Adipocyte (in vitro differentiated cells): ENCODE data around the gene ZNF740.
"Not testable (repeated sequence)": the region's sequence is repeated elsewhere in the genome, so short reads cannot be mapped to it uniquely, and the experiment has no call there.

Experiments
- DNase-seq: peaks from one replicate; pipeline ENCODE4 v3.0.0-alpha.2; 2015; ENCODE audit warnings: low read depth
- H3K27me3 ChIP-seq: replicated peaks from 2 replicates; pipeline ENCODE4 v1.7.0; 2013; ENCODE audit warnings: mild to moderate bottlenecking, low read length, moderate library complexity; ENCODE audit not compliant: control insufficient read depth, insufficient read depth
- H3K36me3 ChIP-seq: 2 replicates; pipeline ENCODE4 v1.7.0; 2013; ENCODE audit warnings: low read length, mild to moderate bottlenecking, moderate library complexity; ENCODE audit not compliant: control insufficient read depth, insufficient read depth, severe bottlenecking
- H3K4me1 ChIP-seq: 2 replicates; pipeline ENCODE4 v1.7.0; 2013; ENCODE audit warnings: mild to moderate bottlenecking, low read length, moderate library complexity; ENCODE audit not compliant: control insufficient read depth, insufficient read depth
- H3K4me3 ChIP-seq: 2 replicates; pipeline ENCODE4 v1.7.0; 2013; ENCODE audit warnings: mild to moderate bottlenecking, low read length, moderate library complexity
- H3K9ac ChIP-seq: 2 replicates; pipeline ENCODE4 v1.7.0; 2013; ENCODE audit warnings: mild to moderate bottlenecking, low read length, moderate library complexity
- H3K9me3 ChIP-seq: 2 replicates; pipeline ENCODE4 v1.7.0; 2013; ENCODE audit warnings: mild to moderate bottlenecking, low read length, moderate library complexity; ENCODE audit not compliant: control insufficient read depth

ZNF740 gene

DNA sequence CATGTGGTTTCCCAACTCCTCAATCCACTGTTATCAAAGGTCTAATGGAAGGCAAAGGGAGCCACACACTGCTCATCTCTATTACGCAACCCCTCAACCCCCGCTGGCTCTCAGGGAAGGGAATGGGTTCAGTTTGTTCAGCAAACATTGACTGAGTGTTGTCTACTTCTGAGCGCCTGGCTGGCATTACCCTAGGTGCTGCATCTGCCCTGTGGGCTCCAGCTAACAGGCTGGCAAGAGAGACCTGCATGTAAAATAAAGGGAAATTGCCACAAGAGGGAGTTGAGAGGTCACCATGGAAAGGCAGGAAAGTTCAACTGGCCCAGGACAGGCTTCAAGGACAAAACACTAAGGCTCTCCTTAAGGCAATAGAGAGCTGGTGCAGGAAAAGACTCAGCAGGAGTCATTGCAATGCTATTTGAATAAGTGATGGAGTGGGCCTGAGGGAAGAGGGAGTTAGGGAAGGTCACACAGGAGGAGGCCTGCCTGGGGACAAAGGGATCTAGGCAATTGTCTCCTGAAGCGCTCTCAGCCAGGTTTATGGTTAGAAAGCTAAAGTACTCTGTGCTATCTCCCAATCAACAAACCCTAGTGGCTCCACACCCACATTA lies 5.5 kb upstream of the ZNF740 start:
- H3K4me3 ChIP-seq, result peak overlapping the region; percentile 8

GRCh38 chr12:53176750-53177149 lies 3.8 kb upstream of the ZNF740 start:
- Histone ChIP-seq H3K9ac (no peak overlapping the region), H3K36me3 (peaks cover 24% of the 10 kb centered on the region), H3K4me3 (no peak overlapping the region), H3K9me3 (no peaks in the 10 kb centered on the region), H3K4me1 (peaks cover 60% of the 10 kb centered on the region), H3K27me3 (no peaks in the 10 kb centered on the region)
- DNase-seq, result no peak

More for the DNA sequence above, 5.5 kb upstream of the ZNF740 start:
- Histone ChIP-seq H3K36me3 (peaks cover 41% of the 10 kb centered on the region), H3K9me3 (no peaks in the 10 kb centered on the region), H3K9ac (peak overlapping the region; percentile 28), H3K27me3 (no peaks in the 10 kb centered on the region), H3K4me1 (peaks cover 60% of the 10 kb centered on the region)
- DNase-seq, result peak; percentile 24

GRCh38 chr12:53177447-53177846 lies 3.1 kb upstream of the ZNF740 start:
- H3K9me3 ChIP-seq, H3K27me3 ChIP-seq, DNase-seq, H3K4me3 ChIP-seq, H3K9ac ChIP-seq: not testable (repeated sequence)
- H3K4me1 ChIP-seq, result peaks cover 60% of the 10 kb centered on the region
- peaks cover 24% of the 10 kb centered on the region for H3K36me3 ChIP-seq

DNA sequence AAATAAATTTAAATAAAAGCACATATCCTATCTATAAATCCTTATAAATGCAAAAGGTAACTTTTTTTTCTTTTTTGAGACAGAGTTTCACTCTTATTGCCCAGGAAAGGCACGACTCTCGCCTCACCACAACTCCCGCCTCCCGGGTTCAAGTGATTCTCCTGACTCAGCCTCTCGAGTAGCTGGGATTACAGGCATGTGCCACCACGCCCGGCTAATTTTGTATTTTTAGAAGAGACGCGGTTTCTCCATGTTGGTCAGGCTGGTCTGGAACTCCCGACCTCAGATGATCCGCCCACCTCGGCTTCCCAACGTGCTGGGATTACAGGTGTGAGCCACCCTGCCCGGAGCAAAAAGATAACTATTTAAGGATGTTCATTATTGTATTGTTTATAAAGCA lies 1.7 kb upstream of the ZNF740 start:
- not testable (repeated sequence) for H3K27me3 ChIP-seq, H3K9me3 ChIP-seq, DNase-seq
- H3K4me1 ChIP-seq, result peaks cover 60% of the 10 kb centered on the region
- H3K36me3 ChIP-seq, result peaks cover 17% of the 10 kb centered on the region
- peak overlapping the region; percentile 88 for H3K4me3 ChIP-seq
- H3K9ac ChIP-seq, result peak overlapping the region; percentile 96

DNA sequence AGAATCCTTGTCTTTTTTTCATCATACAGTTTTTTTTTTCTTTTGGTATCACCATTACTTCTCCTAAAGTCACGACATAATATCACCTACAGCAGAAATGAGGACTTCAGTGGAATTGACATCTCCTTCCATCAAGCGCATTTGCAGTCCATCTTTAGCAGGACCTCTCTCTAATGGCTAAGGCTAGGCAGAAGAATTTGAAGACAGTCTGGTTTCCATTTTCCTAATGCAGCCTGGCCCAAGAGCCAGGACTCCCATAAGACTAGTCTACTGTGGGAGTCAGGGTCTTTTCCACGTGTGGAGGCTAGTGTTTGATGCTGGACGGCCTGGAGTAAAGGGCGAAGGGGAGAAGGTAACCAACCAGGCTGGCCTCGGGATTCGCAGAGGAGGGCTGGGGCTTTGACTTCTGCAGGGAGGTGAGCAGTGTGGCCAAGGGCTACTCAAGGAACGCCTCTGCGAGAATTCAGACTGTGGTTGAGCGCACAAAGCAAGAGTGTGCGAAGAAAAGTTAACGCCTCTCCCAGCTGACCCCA lies 769 bp upstream of the ZNF740 start:
- peaks cover 23% of the 10 kb centered on the region for H3K36me3 ChIP-seq
- DNase-seq, result no peak
- H3K27me3 ChIP-seq, result no peaks in the 10 kb centered on the region
- peak overlapping the region; percentile 88 for H3K4me3 ChIP-seq
- H3K9me3 ChIP-seq, result no peaks in the 10 kb centered on the region
- peaks cover 54% of the 10 kb centered on the region for H3K4me1 ChIP-seq
- H3K9ac ChIP-seq, result peak overlapping the region; percentile 96

DNA sequence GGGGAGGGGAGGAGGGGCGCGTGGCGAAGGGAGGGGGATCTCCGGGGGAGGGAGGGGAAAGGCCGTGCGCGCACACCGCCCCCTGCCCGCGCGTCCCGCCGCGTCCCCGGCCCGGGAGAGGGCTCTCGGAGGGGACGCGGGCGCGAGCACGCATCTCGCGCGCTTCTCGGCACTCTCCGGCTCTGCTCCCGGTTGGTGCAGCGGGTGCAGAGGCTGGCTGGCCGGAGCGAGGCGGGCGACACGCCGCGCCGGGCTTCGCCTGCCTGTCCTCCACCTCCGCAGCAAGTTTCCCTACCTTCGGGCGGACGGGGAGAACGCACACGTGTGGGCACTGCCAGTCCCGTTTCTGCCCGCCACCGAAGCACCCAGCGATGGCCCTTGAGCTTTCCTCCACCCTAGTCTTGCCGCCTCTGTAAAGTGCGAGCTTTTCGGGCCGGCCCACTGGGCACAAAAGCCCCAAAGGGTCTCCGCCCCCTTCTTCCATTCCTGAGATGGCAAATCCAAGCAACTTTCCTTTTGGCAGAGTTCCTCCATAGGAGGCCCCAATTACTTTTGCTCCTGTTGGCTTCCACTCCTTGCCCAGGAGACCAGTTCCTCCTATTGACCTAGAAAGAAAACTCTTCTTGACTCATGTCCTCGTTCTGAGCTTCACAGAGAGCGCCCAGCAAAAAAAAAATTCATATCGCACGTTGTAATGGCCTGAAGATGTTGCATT lies 566 bp downstream of the ZNF740 start:
- H3K9me3 ChIP-seq, result no peaks in the 10 kb centered on the region
- H3K4me1 ChIP-seq, result peaks cover 42% of the 10 kb centered on the region
- H3K36me3 ChIP-seq, result peaks cover 36% of the 10 kb centered on the region
- H3K27me3 ChIP-seq, result no peaks in the 10 kb centered on the region
- peak overlapping the region; percentile 96 for H3K9ac ChIP-seq
- peak overlapping the region; percentile 88 for H3K4me3 ChIP-seq
- peak; percentile 87 for DNase-seq

- peaks cover 43% of the 10 kb centered on the region for H3K36me3 ChIP-seq
- peak overlapping the region; percentile 96 for H3K9ac ChIP-seq
- H3K4me1 ChIP-seq, result peaks cover 42% of the 10 kb centered on the region
- no peaks in the 10 kb centered on the region for H3K27me3 ChIP-seq
- DNase-seq, result peak; percentile 9
- H3K9me3 ChIP-seq, result no peaks in the 10 kb centered on the region
- H3K4me3 ChIP-seq, result peak overlapping the region; percentile 88
These were observed 1.4 kb downstream of the ZNF740 start for GRCh38 chr12:53181935-53182334.

- Histone ChIP-seq H3K9ac (peak overlapping the region; percentile 96), H3K9me3 (no peaks in the 10 kb centered on the region), H3K36me3 (peaks cover 47% of the 10 kb centered on the region), H3K27me3 (no peaks in the 10 kb centered on the region), H3K4me3 (peak overlapping the region; percentile 88), H3K4me1 (peaks cover 44% of the 10 kb centered on the region)
- DNase-seq, result peak; percentile 14
These were observed 2.4 kb downstream of the ZNF740 start for GRCh38 chr12:53182903-53183302.

DNA sequence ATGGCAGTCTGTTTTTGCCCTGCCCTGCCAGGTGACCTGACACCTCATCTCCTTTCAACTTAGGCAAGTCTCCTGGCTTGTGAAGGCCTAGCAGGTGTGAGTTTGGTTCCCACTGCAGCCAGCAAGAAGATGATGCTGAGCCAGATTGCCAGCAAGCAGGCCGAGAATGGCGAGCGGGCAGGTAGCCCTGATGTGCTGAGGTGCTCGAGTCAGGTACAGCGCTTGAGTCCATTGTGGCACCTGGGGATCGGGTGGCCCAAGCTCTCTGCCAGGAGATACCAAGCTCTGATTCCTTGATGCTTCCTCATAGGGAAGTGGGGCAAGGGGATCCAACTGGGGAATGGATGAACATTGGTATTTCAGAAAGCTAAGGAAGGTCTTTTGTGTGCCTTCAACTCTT lies 4.3 kb downstream of the ZNF740 start:
- Histone ChIP-seq H3K27me3 (no peaks in the 10 kb centered on the region), H3K9me3 (no peaks in the 10 kb centered on the region), H3K36me3 (peaks cover 58% of the 10 kb centered on the region), H3K4me1 (peaks cover 32% of the 10 kb centered on the region), H3K4me3 (peak overlapping the region; percentile 88), H3K9ac (no peak overlapping the region)
- no peak for DNase-seq

DNA sequence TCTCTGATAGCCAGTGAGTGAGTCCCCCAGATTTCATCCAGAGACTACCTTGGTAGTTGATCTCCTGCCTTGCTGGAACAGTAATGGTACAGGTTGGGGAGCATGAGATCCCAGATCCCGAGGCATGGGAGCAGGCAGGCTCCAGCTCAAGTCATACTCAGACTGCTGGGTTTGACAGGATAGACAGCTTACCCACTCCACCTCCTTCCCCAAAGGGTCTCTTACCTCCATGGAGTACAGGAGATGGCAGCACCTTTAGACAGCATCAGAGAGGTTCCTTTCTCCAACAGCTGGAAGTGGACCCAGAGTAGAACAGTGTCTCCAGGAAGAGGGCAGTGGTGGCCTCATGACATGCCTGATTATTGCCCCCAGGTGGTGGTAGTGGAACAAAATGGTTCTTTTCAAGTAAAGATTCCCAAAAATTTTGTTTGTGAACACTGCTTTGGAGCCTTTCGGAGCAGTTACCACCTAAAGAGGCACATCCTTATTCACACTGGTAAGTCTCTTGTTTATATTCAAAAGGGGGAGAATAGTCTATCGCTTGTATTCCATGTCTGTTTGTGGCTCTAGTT lies 5.1 kb downstream of the ZNF740 start:
- peaks cover 58% of the 10 kb centered on the region for H3K36me3 ChIP-seq
- H3K9me3 ChIP-seq, result no peaks in the 10 kb centered on the region
- peaks cover 31% of the 10 kb centered on the region for H3K4me1 ChIP-seq
- no peak for DNase-seq
- no peaks in the 10 kb centered on the region for H3K27me3 ChIP-seq
- H3K9ac ChIP-seq, result no peak overlapping the region
- no peak overlapping the region for H3K4me3 ChIP-seq

DNA sequence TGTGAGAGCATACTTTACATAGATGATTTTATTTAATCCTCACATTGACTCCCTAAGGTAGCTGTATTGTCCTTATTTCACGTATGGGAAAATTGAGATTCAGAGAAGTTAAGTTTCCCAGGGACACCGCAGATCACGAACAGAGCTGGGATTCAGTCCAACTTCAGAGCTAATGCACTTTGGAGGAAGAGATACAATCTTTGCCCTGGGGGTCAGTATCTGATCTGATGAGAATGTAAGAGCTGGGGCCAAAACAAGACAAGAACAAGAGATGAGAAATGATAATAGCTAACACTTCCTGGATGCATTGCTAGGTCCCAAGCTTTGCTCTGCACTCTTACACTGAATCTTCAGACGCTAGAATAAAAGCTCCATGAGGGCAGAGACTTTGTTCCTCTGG lies 6.2 kb downstream of the ZNF740 start:
- DNase-seq, result no peak
- no peaks in the 10 kb centered on the region for H3K27me3 ChIP-seq
- peaks cover 58% of the 10 kb centered on the region for H3K36me3 ChIP-seq

More for the DNA sequence above, 6.2 kb downstream of the ZNF740 start:
- Histone ChIP-seq H3K9me3 (no peaks in the 10 kb centered on the region), H3K4me3 (no peak overlapping the region), H3K9ac (no peak overlapping the region), H3K4me1 (peaks cover 28% of the 10 kb centered on the region)
